Astrocyte of the spinal cord (primary cell): Measurements from ENCODE around the gene FLRT3.

Experiments used
- DNase-seq: peaks from one replicate; pipeline ENCODE4 v3.0.0; 2011; ENCODE audit warnings: low read depth, low spot score
- H3K4me3 ChIP-seq: 2 replicates; pipeline ENCODE4 v1.5.1; 2011; ENCODE audit warnings: low read depth, mild to moderate bottlenecking, low read length, moderate library complexity
- in situ Hi-C: cut with HindIII; loops from 2 replicates; pipeline ENCODE4 v1.10.0; 2017; ENCODE audit warnings: low sequenced_read_pairs
- TF ChIP-seq, protein P1 (sequence below): IDR thresholded peaks from 2 replicates; pipeline ENCODE4 v1.5.1; 2012; ENCODE audit warnings: low read depth, mild to moderate bottlenecking, low read length, inconsistent platforms

FLRT3 gene

DNA sequence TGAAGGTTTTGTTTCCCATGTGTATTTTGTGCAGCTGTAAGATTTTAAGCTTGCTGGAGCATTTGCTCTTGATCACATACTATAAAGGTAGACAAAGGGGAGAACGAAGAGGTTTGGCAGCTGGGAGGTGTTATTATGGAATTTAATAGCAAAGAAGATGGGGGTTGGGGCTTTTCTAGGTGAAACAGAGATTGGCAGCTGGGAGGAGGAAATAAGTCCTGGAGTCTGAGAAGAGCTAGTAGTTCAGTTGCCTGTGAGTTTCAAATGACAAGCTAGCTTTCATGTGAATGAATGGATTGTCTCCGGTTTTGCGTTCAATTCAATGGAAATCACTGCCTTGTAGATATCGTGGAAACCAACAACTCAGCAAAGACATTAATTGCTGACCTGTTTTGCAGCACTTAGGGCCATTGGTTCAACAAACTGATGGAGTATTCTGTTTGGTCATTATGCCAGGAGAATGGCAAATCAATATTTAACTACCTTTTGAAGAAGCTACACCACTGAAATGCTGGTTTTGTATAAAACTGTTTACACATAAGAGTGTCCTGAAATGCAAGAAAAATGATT, 38.1 kb upstream of the FLRT3 start:
- in situ Hi-C loops: no loop called here
- no peak overlapping the region for H3K4me3 ChIP-seq
- TF ChIP-seq, protein P1, sequence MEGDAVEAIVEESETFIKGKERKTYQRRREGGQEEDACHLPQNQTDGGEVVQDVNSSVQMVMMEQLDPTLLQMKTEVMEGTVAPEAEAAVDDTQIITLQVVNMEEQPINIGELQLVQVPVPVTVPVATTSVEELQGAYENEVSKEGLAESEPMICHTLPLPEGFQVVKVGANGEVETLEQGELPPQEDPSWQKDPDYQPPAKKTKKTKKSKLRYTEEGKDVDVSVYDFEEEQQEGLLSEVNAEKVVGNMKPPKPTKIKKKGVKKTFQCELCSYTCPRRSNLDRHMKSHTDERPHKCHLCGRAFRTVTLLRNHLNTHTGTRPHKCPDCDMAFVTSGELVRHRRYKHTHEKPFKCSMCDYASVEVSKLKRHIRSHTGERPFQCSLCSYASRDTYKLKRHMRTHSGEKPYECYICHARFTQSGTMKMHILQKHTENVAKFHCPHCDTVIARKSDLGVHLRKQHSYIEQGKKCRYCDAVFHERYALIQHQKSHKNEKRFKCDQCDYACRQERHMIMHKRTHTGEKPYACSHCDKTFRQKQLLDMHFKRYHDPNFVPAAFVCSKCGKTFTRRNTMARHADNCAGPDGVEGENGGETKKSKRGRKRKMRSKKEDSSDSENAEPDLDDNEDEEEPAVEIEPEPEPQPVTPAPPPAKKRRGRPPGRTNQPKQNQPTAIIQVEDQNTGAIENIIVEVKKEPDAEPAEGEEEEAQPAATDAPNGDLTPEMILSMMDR: no peak
- no peak for DNase-seq

DNA sequence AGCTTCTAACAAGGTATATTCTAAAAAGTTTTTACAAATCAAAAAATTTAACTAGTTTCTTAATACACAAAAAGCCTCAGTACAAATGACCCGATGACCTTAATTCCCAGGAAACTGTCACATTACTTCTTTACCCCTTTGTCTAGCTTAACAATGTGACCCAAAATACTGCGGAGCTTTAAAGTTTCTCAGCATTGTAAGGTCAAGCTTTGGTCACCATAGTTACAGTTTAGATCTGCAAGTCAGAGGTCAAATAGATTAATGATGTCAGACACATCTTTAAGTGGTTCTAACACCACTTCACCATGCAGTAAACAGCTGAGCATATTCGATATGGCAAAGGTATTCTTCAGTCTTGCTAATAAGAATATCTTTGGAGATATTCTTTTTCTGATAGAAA, 36.8 kb upstream of the FLRT3 start:
- DNase-seq: no peak
- no peak overlapping the region for H3K4me3 ChIP-seq
- TF ChIP-seq, protein P1: no peak
- in situ Hi-C loops: no loop called here

DNA sequence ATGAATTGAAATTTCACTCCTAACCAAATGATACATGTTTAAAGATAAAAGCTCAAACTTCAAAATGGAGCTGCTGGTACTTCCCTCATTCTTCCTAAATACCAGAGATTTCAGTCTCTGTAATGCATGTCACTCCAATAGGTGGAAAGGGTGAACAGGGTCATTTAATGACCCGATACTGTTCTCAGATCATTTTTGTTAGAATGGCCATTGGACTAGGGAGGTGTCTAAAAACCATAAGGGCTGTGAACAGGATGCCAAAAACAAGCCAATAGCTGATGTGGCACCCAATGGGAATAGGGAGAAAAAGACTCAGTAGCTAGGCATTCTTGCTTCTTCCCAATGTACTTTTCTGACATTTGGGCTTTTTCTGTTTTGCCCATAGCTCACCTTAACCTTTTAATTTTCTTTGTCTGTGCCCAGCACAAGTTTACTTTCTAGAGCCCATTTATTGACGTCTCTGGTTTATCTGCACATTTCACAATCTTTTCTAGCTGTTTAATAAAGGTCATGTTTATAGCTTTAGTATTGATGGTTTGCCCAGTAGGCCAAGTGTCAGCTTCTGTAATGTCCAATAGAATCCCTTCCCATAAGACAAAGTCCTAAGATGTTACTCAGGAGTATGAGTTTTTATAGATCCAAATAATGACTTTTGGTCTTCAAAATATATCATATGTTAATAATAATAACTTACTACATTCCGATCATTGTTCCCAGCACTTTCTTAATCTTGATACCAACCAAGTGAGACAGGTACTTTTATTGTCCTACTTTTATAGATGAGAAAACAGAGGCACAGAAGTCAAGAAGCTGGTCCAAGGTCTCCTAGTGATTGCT, 24.3 kb upstream of the FLRT3 start:
- DNase-seq: no peak
- in situ Hi-C loops: no loop called here
- TF ChIP-seq, protein P1: no peak
- H3K4me3 ChIP-seq: no peak overlapping the region

DNA sequence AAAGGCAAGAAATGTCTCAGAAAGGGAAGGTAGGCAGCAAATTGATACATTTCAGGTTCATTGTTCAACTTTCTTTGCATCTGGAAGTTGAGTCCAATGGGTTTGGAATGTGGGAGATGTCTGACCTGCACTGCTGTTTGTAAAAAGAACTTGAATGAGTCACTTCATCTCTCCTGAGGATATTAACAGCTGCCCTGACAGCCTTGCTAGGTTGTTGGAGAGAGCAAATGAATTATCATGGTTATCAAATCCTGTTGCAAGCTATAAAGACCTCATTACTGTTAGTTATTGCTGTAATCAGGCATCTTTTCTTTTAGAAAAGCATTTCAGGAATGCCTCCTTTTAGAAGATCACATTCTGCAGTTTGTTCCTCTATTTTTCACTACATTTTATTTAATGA, 23.0 kb upstream of the FLRT3 start:
- DNase-seq: no peak
- in situ Hi-C loops: no loop called here
- H3K4me3 ChIP-seq: no peak overlapping the region
- TF ChIP-seq, protein P1: no peak

DNA sequence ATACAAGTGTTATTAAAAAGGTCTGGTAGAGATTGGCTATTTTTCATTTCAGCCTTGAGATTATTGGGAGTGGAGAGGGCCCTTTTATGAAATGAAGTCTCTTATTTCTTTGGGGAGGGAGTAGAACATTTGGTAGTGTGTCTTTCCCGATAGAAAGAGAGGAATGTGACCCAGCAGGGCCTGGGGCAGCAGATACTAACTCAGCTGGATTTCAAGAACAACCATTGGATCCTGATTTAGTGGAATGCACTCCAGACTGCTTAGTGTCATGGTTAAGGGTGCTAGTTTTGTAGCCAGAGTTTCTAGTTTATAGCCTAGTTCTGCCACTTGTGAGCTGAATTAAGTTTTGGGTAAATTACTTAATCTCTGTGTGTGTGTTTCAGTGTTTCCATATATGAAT, 18.4 kb upstream of the FLRT3 start:
- H3K4me3 ChIP-seq: no peak overlapping the region
- TF ChIP-seq, protein P1: no peak
- no peak for DNase-seq
- in situ Hi-C loops: no loop called here

DNA sequence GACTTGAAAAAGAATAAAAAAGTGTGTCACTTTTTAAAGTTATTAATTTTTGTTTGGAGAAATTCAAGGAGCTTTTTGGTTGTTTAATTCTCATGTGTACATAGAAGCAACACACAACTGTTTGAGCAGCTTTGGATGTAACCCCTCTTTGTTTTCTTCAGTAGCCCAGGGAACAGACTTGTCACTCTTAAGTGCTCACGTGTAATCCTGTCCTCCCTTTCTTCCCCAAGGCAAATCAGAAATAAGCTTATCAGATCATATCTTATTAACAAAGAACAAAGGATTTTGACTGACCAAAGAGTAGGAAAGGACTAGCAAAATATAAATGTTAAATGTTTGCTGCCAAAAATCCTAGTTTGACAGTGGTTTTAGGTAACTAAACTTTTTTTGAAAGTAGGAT, 7.3 kb upstream of the FLRT3 start:
- DNase-seq: no peak
- TF ChIP-seq, protein P1: no peak

More for the DNA sequence above, 7.3 kb upstream of the FLRT3 start:
- no peak overlapping the region for H3K4me3 ChIP-seq
- in situ Hi-C loops: no loop called here
